ENCODE data around the gene MACIR.

GRCh38 chr5:103283120-103283519 is 24.6 kb downstream of the MACIR start:
- TF ChIP-seq TAF1 (IDR thresholded peaks at IDR 0.05; ENCODE audit: borderline replicate concordance, insufficient read depth, low read length) (no peak), POLR2AphosphoS5 (IDR thresholded peaks at IDR 0.05; ENCODE audit: low read depth, low read length) (no peak), REST (IDR thresholded peaks at IDR 0.05; ENCODE audit: insufficient read depth in 1 of 2, low read depth in 2 of 2, low read length in 2 of 2) (no peak)

Data from PFSK-1 (cell line).